IMR-90 (cell line): Measurements from ENCODE around the gene NF1. TPM values are rescaled to one million over a fixed set of nuclear protein-coding genes. Genes with fewer than 3 reads are reported as not detected.

Source experiments
- ATAC-seq: fragments of 200-7000 bp; cut with Tn5 transposase; 2 replicates; pipeline ENCODE4 v1.9.1; 2020; ENCODE audit warnings: low read depth, mild to moderate bottlenecking, moderate library complexity
- BruUV-seq: library from RNA; stranded (reverse); fragments of 400-500 nt; replicated peaks from 2 replicates; lab custom pipeline; 2021; lab: Mats Ljungman, UMichigan
- CTCF ChIA-PET: fragments of 300-600 bp; formaldehyde crosslinking; extraction: SDS; loops from one replicate; lab custom pipeline; 2021; ENCODE audit warnings: antibody characterized with exemption; lab: Yijun Ruan, JAX
- POLR2A ChIA-PET: fragments of 300-600 bp; sonication (Branson Sonifier 250); formaldehyde crosslinking; loops from one replicate; lab custom pipeline; 2022; ENCODE audit warnings: antibody characterized with exemption; ENCODE audit not compliant: unreplicated experiment; lab: Charles Lee
- DNase-seq: peaks from one replicate; pipeline ENCODE4 v3.0.0; 2013
- H2AFZ ChIP-seq: replicated peaks from 2 replicates; pipeline ENCODE3; 2013; ENCODE audit warnings: low read length, mild to moderate bottlenecking; ENCODE audit not compliant: poor library complexity
- H2AK5ac ChIP-seq: 2 replicates; pipeline ENCODE4 v1.6.1; 2013; ENCODE audit warnings: low read depth, low read length, inconsistent platforms
- H2AK9ac ChIP-seq: replicated peaks from 2 replicates; pipeline ENCODE3; 2013; ENCODE audit warnings: mild to moderate bottlenecking, low read depth, low read length, moderate library complexity; ENCODE audit not compliant: poor library complexity
- H2BK120ac ChIP-seq: 2 replicates; pipeline ENCODE4 v1.6.1; 2013; ENCODE audit warnings: low read depth, low read length, inconsistent platforms
- H2BK15ac ChIP-seq: 3 replicates; pipeline ENCODE4 v1.6.1; 2013; ENCODE audit warnings: low read depth, low read length, inconsistent platforms
- H2BK20ac ChIP-seq: 2 replicates; pipeline ENCODE4 v1.6.1; 2013; ENCODE audit warnings: low read depth, mild to moderate bottlenecking, inconsistent platforms, low read length, moderate library complexity
- H2BK5ac ChIP-seq: 2 replicates; pipeline ENCODE4 v1.6.1; 2013; ENCODE audit warnings: mild to moderate bottlenecking, low read depth, low read length, inconsistent platforms; ENCODE audit not compliant: poor library complexity, severe bottlenecking
- H3K14ac ChIP-seq: replicated peaks from 2 replicates; pipeline ENCODE4 v1.6.1; 2013; ENCODE audit warnings: low read depth, low read length, inconsistent platforms
- H3K18ac ChIP-seq: 2 replicates; pipeline ENCODE4 v1.6.1; 2013; ENCODE audit warnings: low read depth, low read length, control low read depth
- H3K23ac ChIP-seq: 2 replicates; pipeline ENCODE4 v1.6.1; 2013; ENCODE audit warnings: low read depth, low read length, inconsistent platforms
- H3K27ac ChIP-seq: 2 replicates; pipeline ENCODE4 v1.5.1; 2013; ENCODE audit warnings: mild to moderate bottlenecking, control low read depth, low read length; ENCODE audit not compliant: insufficient read depth
- H3K27me3 ChIP-seq: 2 replicates; pipeline ENCODE4 v1.6.1; 2013; ENCODE audit warnings: low read length; ENCODE audit not compliant: control insufficient read depth, insufficient read depth
- H3K36me3 ChIP-seq: 2 replicates; pipeline ENCODE4 v1.6.1; 2013; ENCODE audit warnings: low read length, mixed read lengths; ENCODE audit not compliant: control insufficient read depth, insufficient read depth
- H3K4ac ChIP-seq: 2 replicates; pipeline ENCODE4 v1.6.1; 2013; ENCODE audit warnings: low read depth, low read length, inconsistent platforms
- H3K4me1 ChIP-seq: 2 replicates; pipeline ENCODE4 v1.6.1; 2013; ENCODE audit warnings: low read length, mixed read lengths; ENCODE audit not compliant: control insufficient read depth, insufficient read depth
- H3K4me2 ChIP-seq: 2 replicates; pipeline ENCODE4 v1.6.1; 2013; ENCODE audit warnings: low read depth, mild to moderate bottlenecking, control low read depth, low read length, moderate library complexity
- H3K4me3 ChIP-seq: 2 replicates; pipeline ENCODE4 v1.5.1; 2013; ENCODE audit warnings: low read depth, mild to moderate bottlenecking, control low read depth, low read length, moderate library complexity; ENCODE audit not compliant: insufficient read depth
- H3K56ac ChIP-seq: 2 replicates; pipeline ENCODE4 v1.6.1; 2013; ENCODE audit warnings: low read length, inconsistent platforms; ENCODE audit not compliant: insufficient read depth; ENCODE audit errors: extremely low read depth
- H3K79me1 ChIP-seq, 2 experiments: 2 replicates each; pipeline ENCODE4 v1.6.1; 2013; ENCODE audit warnings: low read length in 2 of 2, inconsistent platforms in 1 of 2, low read depth in 1 of 2
- H3K9ac ChIP-seq: 2 replicates; pipeline ENCODE4 v1.6.1; 2013; ENCODE audit warnings: low read depth, low read length, control low read depth
- H3K9me1 ChIP-seq: 2 replicates; pipeline ENCODE4 v1.6.1; 2013; ENCODE audit warnings: low read length, inconsistent platforms; ENCODE audit not compliant: insufficient read depth
- H3K9me3 ChIP-seq: 2 replicates; pipeline ENCODE4 v1.6.1; 2013; ENCODE audit warnings: low read length; ENCODE audit not compliant: control insufficient read depth, insufficient read depth
- H4K20me1 ChIP-seq: 2 replicates; pipeline ENCODE4 v1.6.1; 2013; ENCODE audit warnings: low read length, inconsistent platforms; ENCODE audit not compliant: insufficient read depth
- H4K5ac ChIP-seq: 2 replicates; pipeline ENCODE4 v1.6.1; 2013; ENCODE audit warnings: mild to moderate bottlenecking, low read depth, low read length, control low read depth
- H4K8ac ChIP-seq, 2 experiments: 2 replicates each; pipeline ENCODE4 v1.6.1; 2013; ENCODE audit warnings: low read depth in 2 of 2, low read length in 2 of 2, control low read depth in 1 of 2, inconsistent platforms in 1 of 2
- H4K91ac ChIP-seq: 2 replicates; pipeline ENCODE4 v1.6.1; 2013; ENCODE audit warnings: low read depth, low read length, inconsistent platforms; ENCODE audit not compliant: insufficient read depth
- BHLHE40 ChIP-seq: fragments of 150-350 bp; IDR thresholded peaks from 2 replicates; pipeline ENCODE4 v1.6.1; 2016; ENCODE audit warnings: mild to moderate bottlenecking, low read depth, low read length
- CEBPB ChIP-seq: IDR thresholded peaks from 2 replicates; pipeline ENCODE4 v1.6.1; 2012; ENCODE audit warnings: low read depth, low read length, improper control_type of control experiment
- CHD1 ChIP-seq: IDR thresholded peaks from 2 replicates; pipeline ENCODE4 v1.6.1; 2012; ENCODE audit warnings: low read depth, low read length, improper control_type of control experiment
- FOS ChIP-seq: fragments of 150-350 bp; IDR thresholded peaks from 2 replicates; pipeline ENCODE4 v1.6.1; 2016; ENCODE audit warnings: low read depth, low read length
- MAZ ChIP-seq: IDR thresholded peaks from 2 replicates; pipeline ENCODE4 v1.6.1; 2012; ENCODE audit warnings: low read depth, mild to moderate bottlenecking, low read length, improper control_type of control experiment, moderate library complexity, borderline replicate concordance
- MXI1 ChIP-seq: IDR thresholded peaks from 2 replicates; pipeline ENCODE4 v1.6.1; 2012; ENCODE audit warnings: low read depth, mild to moderate bottlenecking, low read length, moderate library complexity, borderline replicate concordance
- POLR2A ChIP-seq: IDR thresholded peaks from 2 replicates; pipeline ENCODE4 v1.6.1; 2012; ENCODE audit warnings: mild to moderate bottlenecking, low read depth, low read length
- SMC3 ChIP-seq: fragments of 150-350 bp; IDR thresholded peaks from 2 replicates; pipeline ENCODE4 v1.6.1; 2016; ENCODE audit warnings: low read depth, mild to moderate bottlenecking, antibody characterized with exemption, low read length, moderate library complexity
- WGBS, 2 experiments: methylation state at CpG; one replicate each; pipeline versions ENCODE4 v1.1.5 to v1.1.7; 2013; ENCODE audit warnings: missing lambda C conversion rate in 2 of 2; ENCODE audit not compliant: insufficient read length in 1 of 2; ENCODE audit errors: extremely low coverage in 2 of 2; 5-methylcytosine and 5-hydroxymethylcytosine counted together
- dilution Hi-C: fragments of 300-500 bp; cut with HindIII; formaldehyde crosslinking; loops from one replicate; pipeline ENCODE4 v1.14.3; 2018; ENCODE audit warnings: low sequenced_read_pairs; ENCODE audit not compliant: unreplicated experiment
- in situ Hi-C: fragments of 300-500 bp; cut with MboI; formaldehyde crosslinking; loops from 3 replicates; pipeline ENCODE4 v1.14.3; 2019; ENCODE audit warnings: low sequenced_read_pairs, inconsistent platforms, mixed read lengths
- intact Hi-C: fragments of 100-400 bp; cut with micrococcal nuclease; formaldehyde crosslinking; loops from 2 replicates; pipeline ENCODE4 v1.10.0; 2022
- polyA plus RNA-seq, 3 experiments: library from polyadenylated mRNA; depleted of rRNA; stranded (reverse); fragments of >200 nt; gene quantifications; 2 replicates each; pipeline ENCODE4 v1.2.3, GENCODE V29; 2012; ENCODE audit warnings: low replicate concordance in 1 of 3
- total RNA-seq: library from RNA; depleted of rRNA; stranded (reverse); fragments of >200 nt; gene quantifications from 2 replicates; pipeline ENCODE4 v1.2.3, GENCODE V29; 2012
- TF ChIP-seq, protein P1 (sequence below): conservative IDR thresholded peaks from 2 replicates; pipeline ENCODE4 v1.5.1; 2012; ENCODE audit warnings: mild to moderate bottlenecking, low read depth, low read length, improper control_type of control experiment
- TF ChIP-seq, protein P2 (sequence below): fragments of 150-350 bp; IDR thresholded peaks from 2 replicates; pipeline ENCODE4 v1.6.1; 2017; ENCODE audit warnings: mild to moderate bottlenecking, antibody characterized with exemption, low read length, low read depth

NF1 gene
- total and polyA plus RNA-seq, 2 of the 4 experiments (the other 2 are of a cell fraction), result 17.9 to 48.6 TPM

GRCh38 chr17:31318851-31319661 lies 224.3 kb downstream of the NF1 start:
- Histone ChIP-seq H2BK5ac (no peak overlapping the region), H4K8ac (no peak overlapping the region), H2BK20ac (no peak overlapping the region), H4K91ac (no peak overlapping the region), H3K4ac (no peak overlapping the region), H2BK120ac (peak overlapping the region; percentile 44; the same call in 1 of the 2 replicates), H3K4me1 (peaks cover 3% of the 10 kb centered on the region), H4K5ac (no peak overlapping the region; the same call in 1 of the 2 replicates), H3K4me2 (no peak overlapping the region), H3K18ac (0 out of 2 replicates have a peak overlapping the region, but pooled peaks have one; percentile 33), H2AFZ (no peak overlapping the region), H3K14ac (no peak overlapping the region), H3K23ac (no peak overlapping the region), H2BK15ac (0 out of 3 replicates have a peak overlapping the region, but pooled peaks have one; percentile 14), H3K9me1 (no peaks in the 10 kb centered on the region), H3K9ac (no peak overlapping the region), H3K27ac (no peak overlapping the region), H2AK9ac (no peak overlapping the region), H2AK5ac (no peak overlapping the region), H3K4me3 (no peak overlapping the region), H3K56ac (no peak overlapping the region), H3K79me1 (peaks cover 8 to 39% of the 10 kb centered on the region in 2 experiments; a peak in 3 of 4 replicates), H3K9me3 (no peaks in the 10 kb centered on the region), H3K36me3 (no peaks in the 10 kb centered on the region), H4K20me1 (no peaks in the 10 kb centered on the region; the same call in 1 of the 2 replicates), H3K27me3 (no peaks in the 10 kb centered on the region)
- intact Hi-C loops (no loop called here), in situ Hi-C loops (no loop called here), dilution Hi-C loops (no loop called here)
- DNase-seq (no peak), ATAC-seq (no peak)
- BruUV-seq, result no TSS peak
- CTCF ChIA-PET, result interaction anchor here (0.6 kb wide), 2 partner anchors 51 to 378 kb away, joined by 3 to 6 read pairs; no protein-coding TSS in a partner anchor
- POLR2A ChIA-PET, result no interaction called here
- WGBS, 2 experiments, result 63% methylated on average over 1 of the region's 5 CpGs; no CpG with 5 or more reads in 1 of the 2 experiments
- TF ChIP-seq CHD1, result no peak
- no peak for TF ChIP-seq POLR2A
- no peak for TF ChIP-seq SMC3
- TF ChIP-seq, protein P1, sequence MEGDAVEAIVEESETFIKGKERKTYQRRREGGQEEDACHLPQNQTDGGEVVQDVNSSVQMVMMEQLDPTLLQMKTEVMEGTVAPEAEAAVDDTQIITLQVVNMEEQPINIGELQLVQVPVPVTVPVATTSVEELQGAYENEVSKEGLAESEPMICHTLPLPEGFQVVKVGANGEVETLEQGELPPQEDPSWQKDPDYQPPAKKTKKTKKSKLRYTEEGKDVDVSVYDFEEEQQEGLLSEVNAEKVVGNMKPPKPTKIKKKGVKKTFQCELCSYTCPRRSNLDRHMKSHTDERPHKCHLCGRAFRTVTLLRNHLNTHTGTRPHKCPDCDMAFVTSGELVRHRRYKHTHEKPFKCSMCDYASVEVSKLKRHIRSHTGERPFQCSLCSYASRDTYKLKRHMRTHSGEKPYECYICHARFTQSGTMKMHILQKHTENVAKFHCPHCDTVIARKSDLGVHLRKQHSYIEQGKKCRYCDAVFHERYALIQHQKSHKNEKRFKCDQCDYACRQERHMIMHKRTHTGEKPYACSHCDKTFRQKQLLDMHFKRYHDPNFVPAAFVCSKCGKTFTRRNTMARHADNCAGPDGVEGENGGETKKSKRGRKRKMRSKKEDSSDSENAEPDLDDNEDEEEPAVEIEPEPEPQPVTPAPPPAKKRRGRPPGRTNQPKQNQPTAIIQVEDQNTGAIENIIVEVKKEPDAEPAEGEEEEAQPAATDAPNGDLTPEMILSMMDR, result no peak
- TF ChIP-seq FOS, result no peak
- no peak for TF ChIP-seq BHLHE40
- TF ChIP-seq CEBPB, result no peak
- TF ChIP-seq, protein P2, sequence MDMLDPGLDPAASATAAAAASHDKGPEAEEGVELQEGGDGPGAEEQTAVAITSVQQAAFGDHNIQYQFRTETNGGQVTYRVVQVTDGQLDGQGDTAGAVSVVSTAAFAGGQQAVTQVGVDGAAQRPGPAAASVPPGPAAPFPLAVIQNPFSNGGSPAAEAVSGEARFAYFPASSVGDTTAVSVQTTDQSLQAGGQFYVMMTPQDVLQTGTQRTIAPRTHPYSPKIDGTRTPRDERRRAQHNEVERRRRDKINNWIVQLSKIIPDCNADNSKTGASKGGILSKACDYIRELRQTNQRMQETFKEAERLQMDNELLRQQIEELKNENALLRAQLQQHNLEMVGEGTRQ, result no peak
- no peak for TF ChIP-seq MAZ
- no peak for TF ChIP-seq MXI1
